Osteocyte (in vitro differentiated cells): ENCODE measurements around the gene SNX5. TPM values are rescaled to one million over a fixed set of nuclear protein-coding genes. Genes with fewer than 3 reads are reported as not detected.
A peak's percentile ranks its signal among the peaks of the same experiment; 100 is the strongest.

Experiments
- DNase-seq: peaks from one replicate; pipeline ENCODE4 v3.0.0; 2021; ENCODE audit warnings: mixed read lengths; ENCODE audit not compliant: unreplicated experiment; ENCODE audit errors: extremely low spot score
- H3K27ac Mint-ChIP-seq: one replicate; pipeline ENCODE4 v1.8.0; 2021; ENCODE audit warnings: mild to moderate bottlenecking, mixed read lengths; ENCODE audit not compliant: unreplicated experiment
- H3K27me3 Mint-ChIP-seq: one replicate; pipeline ENCODE4 v1.8.0; 2021; ENCODE audit warnings: mixed read lengths; ENCODE audit not compliant: unreplicated experiment
- H3K36me3 Mint-ChIP-seq: one replicate; pipeline ENCODE4 v1.8.0; 2021; ENCODE audit warnings: mixed read lengths; ENCODE audit not compliant: unreplicated experiment
- H3K4me1 Mint-ChIP-seq: one replicate; pipeline ENCODE4 v1.8.0; 2021; ENCODE audit warnings: mixed read lengths; ENCODE audit not compliant: unreplicated experiment
- H3K4me3 Mint-ChIP-seq: one replicate; pipeline ENCODE4 v1.8.0; 2021; ENCODE audit warnings: mild to moderate bottlenecking, moderate library complexity, mixed read lengths; ENCODE audit not compliant: unreplicated experiment
- H3K9me3 Mint-ChIP-seq: one replicate; pipeline ENCODE4 v1.8.0; 2021; ENCODE audit warnings: mixed read lengths; ENCODE audit not compliant: unreplicated experiment
- total RNA-seq: library from RNA; stranded (reverse); gene quantifications from 2 replicates; pipeline ENCODE4 v1.2.1, GENCODE V29; 2021
- TF ChIP-seq, protein P1 (sequence below): fragments of 200-600 bp; sonication (generic); IDR thresholded peaks from 2 replicates; pipeline ENCODE4 v1.5.0; 2021; ENCODE audit warnings: antibody characterized with exemption, mild to moderate bottlenecking, moderate library complexity

SNX5 gene
- total RNA-seq, 1 donor from 2014 or later, result 147 TPM

DNA sequence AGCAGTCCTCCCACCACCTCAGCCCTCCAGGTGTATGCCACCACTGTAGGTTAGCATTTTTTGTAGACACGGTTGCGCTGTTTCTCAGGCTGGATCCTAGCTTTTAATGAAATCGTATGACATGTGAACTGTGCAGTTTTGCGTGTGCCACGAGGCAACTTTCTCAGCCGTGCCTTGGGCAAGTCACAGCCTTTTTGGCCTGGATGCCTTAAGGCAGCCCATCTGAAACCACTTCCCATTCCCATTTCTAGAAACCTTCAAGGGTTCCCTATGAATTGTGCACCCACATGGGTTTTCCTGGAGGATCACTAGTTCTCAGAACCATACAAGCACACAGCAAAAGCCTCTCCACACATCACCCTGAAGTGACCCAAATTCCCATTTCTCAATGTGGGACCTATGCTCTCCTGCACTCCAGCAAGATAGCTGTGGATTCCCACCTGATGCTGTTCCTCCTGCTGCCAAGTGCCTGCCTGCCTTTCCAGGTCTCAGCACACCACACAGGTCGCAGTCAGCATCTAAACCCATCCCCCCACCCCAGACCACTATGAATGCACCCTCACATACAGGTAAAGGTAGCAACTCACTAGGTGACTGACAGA lies 28.9 kb downstream of the SNX5 start:
- peaks cover 64% of the 10 kb centered on the region for H3K4me1 Mint-ChIP-seq
- peak overlapping the region; percentile 66 for H3K27ac Mint-ChIP-seq
- H3K9me3 Mint-ChIP-seq, result no peaks in the 10 kb centered on the region
- no peaks in the 10 kb centered on the region for H3K27me3 Mint-ChIP-seq
- H3K4me3 Mint-ChIP-seq, result no peak overlapping the region
- H3K36me3 Mint-ChIP-seq, result peaks cover 27% of the 10 kb centered on the region
- DNase-seq, result no peak
- TF ChIP-seq, protein P1, sequence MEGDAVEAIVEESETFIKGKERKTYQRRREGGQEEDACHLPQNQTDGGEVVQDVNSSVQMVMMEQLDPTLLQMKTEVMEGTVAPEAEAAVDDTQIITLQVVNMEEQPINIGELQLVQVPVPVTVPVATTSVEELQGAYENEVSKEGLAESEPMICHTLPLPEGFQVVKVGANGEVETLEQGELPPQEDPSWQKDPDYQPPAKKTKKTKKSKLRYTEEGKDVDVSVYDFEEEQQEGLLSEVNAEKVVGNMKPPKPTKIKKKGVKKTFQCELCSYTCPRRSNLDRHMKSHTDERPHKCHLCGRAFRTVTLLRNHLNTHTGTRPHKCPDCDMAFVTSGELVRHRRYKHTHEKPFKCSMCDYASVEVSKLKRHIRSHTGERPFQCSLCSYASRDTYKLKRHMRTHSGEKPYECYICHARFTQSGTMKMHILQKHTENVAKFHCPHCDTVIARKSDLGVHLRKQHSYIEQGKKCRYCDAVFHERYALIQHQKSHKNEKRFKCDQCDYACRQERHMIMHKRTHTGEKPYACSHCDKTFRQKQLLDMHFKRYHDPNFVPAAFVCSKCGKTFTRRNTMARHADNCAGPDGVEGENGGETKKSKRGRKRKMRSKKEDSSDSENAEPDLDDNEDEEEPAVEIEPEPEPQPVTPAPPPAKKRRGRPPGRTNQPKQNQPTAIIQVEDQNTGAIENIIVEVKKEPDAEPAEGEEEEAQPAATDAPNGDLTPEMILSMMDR, result no peak

DNA sequence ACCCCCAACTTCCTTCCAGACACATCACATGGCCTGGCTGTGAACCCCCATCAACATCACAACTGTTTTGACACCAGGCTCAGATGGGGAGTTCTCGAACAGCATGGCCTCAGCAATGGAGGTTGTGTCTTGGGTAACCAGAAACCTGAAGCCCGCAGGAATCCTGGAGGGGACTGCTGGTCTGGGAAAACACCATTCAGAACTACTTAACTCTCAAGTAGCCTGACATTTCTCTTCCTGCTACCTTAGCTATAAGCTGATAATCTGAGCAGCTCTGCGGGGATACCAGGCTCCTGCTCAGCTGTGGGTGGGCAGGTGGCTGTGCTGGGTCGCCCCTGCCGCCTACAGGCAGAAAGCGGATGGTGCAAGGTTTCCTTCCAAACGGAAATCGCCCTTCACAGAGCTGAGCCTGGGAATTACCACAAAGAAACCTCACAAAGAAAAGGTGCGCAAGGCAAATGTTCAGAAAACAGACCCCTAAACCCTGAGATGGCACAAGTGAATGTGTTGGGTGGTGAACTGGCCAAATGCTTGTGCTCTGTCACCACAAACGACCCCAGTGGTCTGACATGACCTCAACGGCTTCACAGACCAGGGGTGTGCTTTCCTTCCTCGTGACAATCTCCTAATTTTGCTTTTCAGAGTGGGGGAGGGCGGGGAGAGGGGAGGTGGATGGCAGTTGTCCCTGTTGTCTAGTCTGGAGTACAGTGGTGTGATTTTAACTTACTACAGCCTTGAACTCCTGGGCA lies 29.5 kb downstream of the SNX5 start:
- no peaks in the 10 kb centered on the region for H3K27me3 Mint-ChIP-seq
- no peak for DNase-seq
- H3K27ac Mint-ChIP-seq, result peak overlapping the region; percentile 96
- H3K9me3 Mint-ChIP-seq, result no peaks in the 10 kb centered on the region
- H3K4me1 Mint-ChIP-seq, result peaks cover 70% of the 10 kb centered on the region
- TF ChIP-seq, protein P1, result peak; percentile 92
- H3K4me3 Mint-ChIP-seq, result no peak overlapping the region
- peaks cover 25% of the 10 kb centered on the region for H3K36me3 Mint-ChIP-seq

DNA sequence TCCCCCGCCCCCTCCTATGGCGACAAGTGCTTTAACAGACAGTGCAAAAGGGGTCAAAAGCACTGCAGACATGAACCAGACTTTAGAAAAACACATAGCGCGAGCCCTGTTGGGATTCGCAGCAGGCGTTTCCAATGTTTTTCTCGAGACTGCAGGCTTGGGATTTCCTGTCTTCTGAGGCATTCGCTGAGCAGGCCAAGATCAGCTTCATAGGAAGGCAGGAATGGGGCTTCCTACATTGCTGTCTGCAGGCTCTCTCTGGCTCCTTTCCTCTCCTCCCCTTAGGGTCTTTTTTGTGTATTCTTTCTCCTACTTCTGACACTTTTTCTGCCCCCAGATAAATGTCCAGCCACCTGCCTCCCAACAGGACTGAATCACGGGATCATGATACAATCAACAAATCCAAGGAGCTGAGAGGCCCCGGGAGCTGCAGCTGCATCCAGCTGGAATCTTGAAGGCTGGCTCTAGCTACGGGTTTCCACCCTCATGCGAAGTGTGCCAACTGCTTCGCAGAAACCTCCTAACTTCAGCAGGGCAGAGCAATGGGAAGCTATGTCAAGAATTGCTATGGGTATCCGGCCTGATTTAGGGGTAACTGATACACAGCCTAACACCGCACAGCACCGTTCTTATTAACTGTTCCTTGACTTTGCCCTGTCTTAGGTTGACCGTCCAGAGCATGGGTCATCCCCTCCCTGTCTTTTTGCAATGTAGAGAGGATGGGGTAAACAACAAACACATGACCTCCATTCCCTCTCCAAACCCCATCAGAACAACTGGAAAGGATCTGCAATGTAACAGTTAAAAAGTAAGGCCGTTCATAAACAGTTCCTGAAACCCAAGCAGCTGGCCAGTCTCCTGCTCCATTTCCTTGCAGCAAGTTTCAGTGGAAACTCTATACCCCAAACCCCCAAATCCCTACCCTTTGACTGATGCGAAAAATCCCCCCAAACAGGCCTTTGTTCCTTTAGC lies 31.5 kb downstream of the SNX5 start:
- Mint-ChIP-seq H3K4me1 (peaks cover 90% of the 10 kb centered on the region), H3K27ac (peak overlapping the region; percentile 96), H3K36me3 (peaks cover 18% of the 10 kb centered on the region), H3K27me3 (no peaks in the 10 kb centered on the region), H3K4me3 (peak overlapping the region; percentile 16), H3K9me3 (no peaks in the 10 kb centered on the region)
- TF ChIP-seq, protein P1, result no peak
- DNase-seq, result peak; percentile 91

DNA sequence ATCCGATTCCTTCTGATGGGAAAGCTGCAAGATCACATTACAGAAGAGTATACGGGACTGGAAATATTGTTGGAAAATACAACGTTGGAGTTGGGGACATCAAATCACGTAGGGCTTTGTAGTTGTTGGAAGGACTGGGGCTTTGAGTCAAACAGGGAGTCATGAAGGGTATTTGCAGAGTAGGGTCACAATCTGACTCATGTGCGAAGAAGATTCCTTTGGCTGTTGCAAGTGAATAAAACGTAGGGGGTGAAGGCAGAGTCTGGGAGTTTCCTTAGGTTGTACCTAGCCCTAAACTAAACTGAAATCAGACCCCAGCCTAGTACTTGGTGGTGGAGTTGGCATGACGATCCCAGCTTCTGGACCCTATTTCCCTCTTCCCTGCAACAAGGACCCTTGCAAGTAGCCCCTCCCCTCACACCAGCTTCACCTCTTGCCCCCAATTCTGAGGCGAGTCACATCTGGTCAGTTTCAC lies 32.3 kb downstream of the SNX5 start:
- TF ChIP-seq, protein P1, result no peak
- Mint-ChIP-seq H3K27ac (peak overlapping the region; percentile 96), H3K27me3 (no peaks in the 10 kb centered on the region), H3K4me1 (peaks cover 88% of the 10 kb centered on the region), H3K36me3 (peaks cover 12% of the 10 kb centered on the region), H3K4me3 (peak overlapping the region; percentile 16), H3K9me3 (no peaks in the 10 kb centered on the region)
- no peak for DNase-seq
